Karpas-422 (cell line): ENCODE measurements around the gene AUP1. TPM values are rescaled to one million over a fixed set of nuclear protein-coding genes. Genes with fewer than 3 reads are reported as not detected.
A peak's percentile ranks its signal among the peaks of the same experiment; 100 is the strongest.

Experiments
- DNase-seq: peaks from one replicate; pipeline ENCODE4 v3.0.0-alpha.2; 2015
- H2AFZ ChIP-seq: fragments of 200-600 bp; sonication (generic); 2 replicates; pipeline ENCODE4 v1.6.1; 2014; ENCODE audit warnings: antibody characterized with exemption, low read length, mixed read lengths
- H3K27ac ChIP-seq: fragments of 200-600 bp; sonication (generic); 2 replicates; pipeline ENCODE4 v1.5.1; 2014; ENCODE audit warnings: mild to moderate bottlenecking, low read length, moderate library complexity
- H3K27me3 ChIP-seq: fragments of 200-600 bp; sonication (generic); 2 replicates; pipeline ENCODE4 v1.6.1; 2014; ENCODE audit warnings: low read length, mixed read lengths
- H3K36me3 ChIP-seq: fragments of 200-600 bp; sonication (generic); 2 replicates; pipeline ENCODE4 v1.6.1; 2014; ENCODE audit warnings: low read length, mixed read lengths; ENCODE audit not compliant: insufficient read depth
- H3K4me1 ChIP-seq: fragments of 200-600 bp; sonication (generic); 2 replicates; pipeline ENCODE4 v1.6.1; 2014; ENCODE audit warnings: mild to moderate bottlenecking, low read length, mixed read lengths
- H3K4me2 ChIP-seq: fragments of 200-600 bp; sonication (generic); 2 replicates; pipeline ENCODE4 v1.6.1; 2014; ENCODE audit warnings: low read length, low read depth, mild to moderate bottlenecking; ENCODE audit not compliant: poor library complexity, severe bottlenecking
- H3K4me3 ChIP-seq: fragments of 200-600 bp; sonication (generic); 2 replicates; pipeline ENCODE4 v1.5.1; 2014; ENCODE audit warnings: mild to moderate bottlenecking, antibody characterized with exemption, low read length, mixed read lengths
- H3K79me2 ChIP-seq: fragments of 200-600 bp; sonication (generic); 2 replicates; pipeline ENCODE4 v1.6.1; 2014; ENCODE audit warnings: mild to moderate bottlenecking, low read length, mixed read lengths
- H3K9ac ChIP-seq: fragments of 200-600 bp; sonication (generic); 2 replicates; pipeline ENCODE4 v1.6.0; 2014; ENCODE audit warnings: low read length
- H3K9me2 ChIP-seq: fragments of 200-600 bp; sonication (generic), shearing (Covaris generic); replicated peaks from 2 replicates; pipeline ENCODE4 v1.6.0; 2014; ENCODE audit warnings: mild to moderate bottlenecking, low read length, moderate library complexity; ENCODE audit not compliant: insufficient read depth
- H3K9me3 ChIP-seq: fragments of 300-700, 200-600 bp; sonication (generic); 2 replicates; pipeline ENCODE4 v1.6.1; 2014; ENCODE audit warnings: low read length, mixed read lengths
- H4K20me1 ChIP-seq: fragments of 200-600 bp; sonication (generic); 2 replicates; pipeline ENCODE4 v1.6.1; 2014; ENCODE audit warnings: mild to moderate bottlenecking, antibody characterized with exemption, low read length, low read depth; ENCODE audit not compliant: insufficient read depth
- total RNA-seq: library from RNA; depleted of rRNA; stranded (reverse); fragments of >200 nt; shearing (Covaris generic); gene quantifications from 2 replicates; pipeline ENCODE4 v1.2.3, GENCODE V29; 2014; ENCODE audit warnings: low replicate concordance

The AUP1 gene
- total RNA-seq, 1 experiment from 2014 or later, result 216 TPM

DNA sequence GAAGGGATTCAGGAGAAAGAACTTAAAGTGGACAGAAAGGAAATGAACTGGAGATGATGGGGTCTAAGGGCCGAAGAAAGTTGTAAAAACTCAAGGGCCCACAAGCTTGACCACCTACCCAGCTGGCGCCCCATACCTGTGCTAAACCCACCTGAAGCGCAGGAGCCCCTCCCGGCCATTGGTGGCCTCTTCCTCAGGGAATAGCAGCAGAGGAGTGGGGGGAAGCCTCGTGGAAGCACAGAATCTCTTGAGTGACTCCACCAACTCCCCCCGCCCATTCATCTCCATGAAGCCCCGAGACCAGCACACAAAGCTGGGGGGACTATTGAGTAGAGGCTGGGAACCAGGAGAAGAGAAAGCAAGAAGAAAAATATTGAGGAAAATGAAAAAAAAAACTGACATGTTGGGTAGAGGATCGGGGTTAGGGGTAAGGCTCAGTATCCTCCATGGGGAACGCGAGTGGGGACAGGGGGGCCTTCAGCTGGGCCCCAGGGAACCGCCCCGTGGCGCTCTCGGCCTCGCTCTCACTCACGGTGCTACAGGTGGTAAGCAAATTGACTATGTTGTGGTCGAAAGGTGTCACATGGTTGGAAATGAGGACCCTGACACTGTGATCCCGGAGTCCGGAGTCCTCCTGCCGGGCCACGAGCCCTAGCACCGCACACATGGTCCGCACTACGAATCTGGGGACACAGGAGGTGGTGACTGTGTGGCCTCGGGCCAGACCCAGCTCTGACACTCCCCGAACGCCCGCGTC lies 728 bp downstream of the AUP1 start:
- peak; percentile 82 for DNase-seq
- peaks cover 31% of the 10 kb centered on the region for H3K79me2 ChIP-seq
- peak overlapping the region; percentile 63 for H3K27ac ChIP-seq
- no peaks in the 10 kb centered on the region for H3K27me3 ChIP-seq
- peaks cover 31% of the 10 kb centered on the region for H3K36me3 ChIP-seq
- no peak overlapping the region for H2AFZ ChIP-seq
- H3K9me2 ChIP-seq, result no peaks in the 10 kb centered on the region
- H3K4me2 ChIP-seq, result peak overlapping the region; percentile 92
- H3K9me3 ChIP-seq, result no peaks in the 10 kb centered on the region
- peak overlapping the region; percentile 91 for H3K4me3 ChIP-seq
- H4K20me1 ChIP-seq, result peaks cover 13% of the 10 kb centered on the region; the same call in 1 of the 2 replicates
- H3K4me1 ChIP-seq, result peaks cover 38% of the 10 kb centered on the region
- H3K9ac ChIP-seq, result peak overlapping the region; percentile 84

DNA sequence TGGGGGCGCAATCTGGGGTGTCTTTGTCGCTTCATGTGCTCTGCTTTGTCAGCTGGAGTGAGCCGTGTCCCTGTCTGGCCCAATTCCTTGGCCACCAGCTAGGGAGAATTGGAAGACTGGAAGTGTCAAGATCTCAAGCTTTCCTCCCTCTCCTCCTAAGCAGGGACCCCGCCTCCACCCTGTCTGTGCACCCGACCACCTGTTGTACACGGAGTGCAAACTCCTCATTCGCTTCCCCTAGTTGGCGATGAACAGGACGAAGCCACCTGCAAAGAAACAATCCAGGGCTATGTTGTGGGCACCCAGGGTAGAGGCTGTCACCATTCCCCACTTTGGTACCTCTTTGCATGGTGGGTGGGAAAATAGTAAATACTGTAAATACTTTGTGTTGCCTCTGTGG lies 1.8 kb downstream of the AUP1 start:
- Histone ChIP-seq H2AFZ (no peak overlapping the region), H3K27me3 (no peaks in the 10 kb centered on the region), H3K36me3 (peaks cover 31% of the 10 kb centered on the region), H3K4me3 (peak overlapping the region; percentile 91), H3K9ac (peak overlapping the region; percentile 84; the same call in 1 of the 2 replicates), H3K4me1 (peaks cover 38% of the 10 kb centered on the region), H3K9me2 (no peaks in the 10 kb centered on the region), H4K20me1 (peaks cover 13% of the 10 kb centered on the region; the same call in 1 of the 2 replicates), H3K27ac (no peak overlapping the region), H3K79me2 (peaks cover 31% of the 10 kb centered on the region), H3K9me3 (no peaks in the 10 kb centered on the region), H3K4me2 (peak overlapping the region; percentile 92)
- DNase-seq, result no peak

DNA sequence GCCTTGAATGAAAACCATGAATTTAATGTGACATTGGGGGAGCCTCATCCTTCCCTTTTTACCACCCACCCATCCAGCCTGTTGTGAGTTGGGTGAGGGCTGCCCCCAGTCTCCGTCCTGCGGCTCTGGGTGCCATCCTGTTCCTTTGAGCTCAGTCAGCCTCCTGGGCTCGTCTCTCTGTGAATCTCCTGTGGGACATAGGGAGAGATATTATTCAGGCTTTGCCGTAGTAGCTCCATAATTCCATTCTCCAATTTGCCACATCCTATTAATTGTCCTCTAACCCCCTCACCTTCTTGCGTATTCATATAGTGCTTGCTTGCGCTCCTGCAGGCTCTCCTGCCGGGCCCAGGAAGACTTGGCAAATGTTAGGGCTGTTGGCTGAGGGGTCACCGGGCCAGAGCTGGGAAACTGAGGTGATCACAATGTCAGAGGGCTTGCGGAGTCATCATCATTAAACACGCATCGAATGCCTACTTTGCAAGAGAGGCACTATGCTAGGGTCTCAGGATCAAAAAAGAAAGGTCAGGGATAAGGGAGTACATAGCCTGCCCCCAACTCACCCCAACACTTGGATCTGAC lies 2.8 kb downstream of the AUP1 start:
- H3K27me3 ChIP-seq, result no peaks in the 10 kb centered on the region
- peaks cover 38% of the 10 kb centered on the region for H3K4me1 ChIP-seq
- no peak overlapping the region for H3K9ac ChIP-seq
- peaks cover 31% of the 10 kb centered on the region for H3K36me3 ChIP-seq
- peaks cover 31% of the 10 kb centered on the region for H3K79me2 ChIP-seq
- peak overlapping the region; percentile 7 for H3K4me2 ChIP-seq
- H3K9me3 ChIP-seq, result no peaks in the 10 kb centered on the region
- peaks cover 13% of the 10 kb centered on the region; the same call in 1 of the 2 replicates for H4K20me1 ChIP-seq
- no peaks in the 10 kb centered on the region for H3K9me2 ChIP-seq
- no peak for DNase-seq
- no peak overlapping the region for H3K27ac ChIP-seq
- H2AFZ ChIP-seq, result no peak overlapping the region
- H3K4me3 ChIP-seq, result no peak overlapping the region

DNA sequence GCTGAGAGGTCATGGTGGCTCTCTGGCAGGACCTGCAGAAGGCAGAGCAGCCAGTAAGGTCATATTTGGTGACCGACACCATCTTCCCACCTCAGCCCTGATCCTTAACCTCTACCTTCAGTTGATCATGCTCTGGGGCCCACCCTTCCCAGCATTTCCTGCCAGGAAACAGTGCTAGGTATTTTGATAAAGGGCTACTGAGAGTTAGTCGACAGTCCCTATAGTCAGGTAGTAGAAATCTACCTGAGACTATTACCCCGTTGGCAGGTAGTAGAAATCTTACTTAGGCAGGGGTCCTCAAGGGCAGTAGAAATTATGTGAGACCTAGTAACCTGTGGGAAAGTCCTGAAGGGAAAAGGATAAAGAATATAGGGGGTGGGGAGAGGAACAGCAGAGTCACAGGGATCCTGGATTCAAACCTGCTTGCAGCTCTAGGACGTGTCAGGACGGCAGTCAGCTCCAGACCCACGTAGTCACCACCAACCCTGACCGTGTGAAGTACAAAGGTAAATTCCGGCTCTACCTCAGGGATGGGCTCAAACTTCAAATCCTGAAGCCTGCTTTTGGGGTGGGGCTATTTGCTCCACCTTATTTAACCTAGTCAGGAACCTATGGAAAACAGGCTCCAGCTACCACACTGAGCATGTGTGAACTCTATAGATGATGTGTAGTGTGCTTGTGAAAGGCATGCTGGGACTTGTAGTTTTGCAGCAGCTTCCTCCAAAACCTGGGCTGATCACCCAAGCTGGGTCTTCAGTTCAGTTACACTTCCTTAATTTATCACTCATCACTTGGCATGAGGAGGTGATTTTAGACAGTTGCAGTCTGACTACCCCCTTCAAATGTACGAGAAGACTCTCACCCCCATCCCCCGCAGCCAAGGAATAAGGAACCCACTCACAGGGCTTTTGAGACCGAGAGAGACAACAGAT lies 3.5 kb downstream of the AUP1 start, which contains the start of gene DQX1:
Gene DQX1 (minus strand): TSS at position 515 of the 932 bp plus-strand sequence. CDS start 502 bp downstream, at position 13.
- Histone ChIP-seq H3K79me2 (peaks cover 31% of the 10 kb centered on the region), H3K4me1 (peaks cover 30% of the 10 kb centered on the region), H3K27ac (no peak within 1 kb of the TSS), H3K27me3 (no peaks in the 10 kb centered on the region), H3K4me2 (peak within 1 kb of the TSS; percentile 7), H3K9ac (no peak within 1 kb of the TSS), H3K9me3 (no peaks in the 10 kb centered on the region), H3K4me3 (no peak within 1 kb of the TSS), H2AFZ (no peak within 1 kb of the TSS), H3K9me2 (no peaks in the 10 kb centered on the region), H3K36me3 (peaks cover 31% of the 10 kb centered on the region), H4K20me1 (peaks cover 13% of the 10 kb centered on the region; the same call in 1 of the 2 replicates)
- peak; percentile 92 for DNase-seq

DNA sequence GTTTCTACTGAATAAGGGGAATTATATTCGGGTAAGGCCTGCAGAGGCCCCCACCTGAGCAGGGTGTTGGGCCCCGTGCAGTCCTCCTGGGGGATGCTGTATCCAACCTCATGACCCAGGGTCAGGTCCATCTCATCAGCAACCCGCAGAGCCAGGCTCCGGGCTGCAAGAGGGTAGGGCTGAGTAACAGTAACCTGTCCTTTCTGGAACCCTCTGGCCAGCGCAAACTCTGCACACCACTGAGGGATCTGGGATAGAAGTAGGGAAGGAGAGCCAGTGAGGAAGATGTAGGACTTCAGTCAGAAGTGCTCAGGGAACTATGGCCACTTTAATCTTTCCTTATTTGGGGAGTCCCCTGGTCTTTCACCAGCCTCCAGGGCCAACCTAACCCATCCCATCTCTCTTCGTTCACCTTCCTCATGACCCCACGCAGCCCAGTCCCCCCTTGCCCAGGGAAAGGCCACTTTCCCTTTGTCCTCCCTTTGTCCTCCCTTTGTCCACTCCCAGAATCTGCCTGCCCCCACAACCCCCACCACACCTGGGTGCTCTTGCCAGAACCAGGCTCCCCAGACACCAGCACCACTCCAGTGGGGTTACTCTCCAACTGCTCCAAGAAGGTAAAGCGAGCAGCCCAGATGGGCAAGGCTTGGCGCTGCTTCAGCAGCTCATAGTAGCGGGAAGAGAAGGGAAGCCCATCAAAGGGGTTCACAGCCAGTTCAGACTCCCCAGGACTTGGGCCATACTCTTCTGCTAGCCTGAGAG lies 4.4 kb downstream of the AUP1 start:
- H3K27me3 ChIP-seq, result no peaks in the 10 kb centered on the region
- no peak overlapping the region for H2AFZ ChIP-seq
- H3K9me3 ChIP-seq, result no peaks in the 10 kb centered on the region
- no peak overlapping the region for H3K4me2 ChIP-seq
- no peak for DNase-seq
- peaks cover 13% of the 10 kb centered on the region; the same call in 1 of the 2 replicates for H4K20me1 ChIP-seq
- peaks cover 24% of the 10 kb centered on the region for H3K4me1 ChIP-seq
- no peak overlapping the region for H3K27ac ChIP-seq
- peaks cover 23% of the 10 kb centered on the region for H3K79me2 ChIP-seq
- peaks cover 31% of the 10 kb centered on the region for H3K36me3 ChIP-seq
- H3K9ac ChIP-seq, result no peak overlapping the region
- no peaks in the 10 kb centered on the region for H3K9me2 ChIP-seq
- no peak overlapping the region for H3K4me3 ChIP-seq

DNA sequence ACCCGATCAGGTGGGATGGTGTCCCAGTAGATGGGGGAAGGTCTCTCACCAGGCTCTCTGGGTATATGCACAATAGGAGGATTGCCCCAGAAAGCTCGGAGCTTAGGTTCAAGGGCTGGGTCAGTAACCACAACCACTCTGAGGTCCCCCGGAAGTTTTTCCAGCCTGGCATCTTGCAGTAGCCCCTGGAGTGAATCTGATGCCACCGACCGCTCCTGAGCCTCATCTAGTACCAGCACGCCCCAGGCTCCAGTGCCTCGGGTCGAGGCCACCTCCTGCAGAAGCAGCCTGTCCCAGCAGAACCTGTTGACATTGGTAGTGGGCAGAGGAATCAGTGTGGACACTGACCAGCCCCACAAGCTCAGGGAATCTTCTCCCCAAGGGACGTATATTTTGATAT lies 5.5 kb downstream of the AUP1 start:
- H3K4me1 ChIP-seq, result peaks cover 24% of the 10 kb centered on the region
- no peak overlapping the region for H3K4me3 ChIP-seq
- H3K9me3 ChIP-seq, result no peaks in the 10 kb centered on the region
- peaks cover 31% of the 10 kb centered on the region for H3K36me3 ChIP-seq
- H4K20me1 ChIP-seq, result peaks cover 13% of the 10 kb centered on the region; the same call in 1 of the 2 replicates
- no peak for DNase-seq
- H3K9me2 ChIP-seq, result no peaks in the 10 kb centered on the region
- no peak overlapping the region for H2AFZ ChIP-seq
- no peaks in the 10 kb centered on the region for H3K27me3 ChIP-seq
- H3K4me2 ChIP-seq, result no peak overlapping the region
- H3K79me2 ChIP-seq, result peaks cover 15% of the 10 kb centered on the region
- H3K9ac ChIP-seq, result no peak overlapping the region
- no peak overlapping the region for H3K27ac ChIP-seq

DNA sequence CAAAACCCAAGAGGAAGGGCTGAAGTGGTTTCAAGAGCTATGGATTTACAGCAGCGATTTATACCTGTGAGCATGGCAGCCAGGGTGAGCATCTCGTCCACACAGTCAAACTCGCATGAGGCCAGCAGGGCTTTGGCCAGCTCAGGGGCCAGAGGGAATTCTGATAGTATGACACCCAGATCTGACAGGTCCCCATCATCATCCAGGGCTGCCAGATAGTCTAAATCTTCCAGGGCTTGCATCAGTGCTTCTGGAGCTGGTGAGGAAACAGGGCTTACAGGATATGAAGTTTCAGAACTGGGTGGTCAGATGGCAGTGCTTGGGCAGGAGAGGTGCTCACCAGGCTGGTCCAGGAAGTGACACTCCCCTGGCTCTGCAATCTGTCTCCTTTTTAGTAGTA lies 7.0 kb downstream of the AUP1 start:
- no peak overlapping the region for H3K4me3 ChIP-seq
- no peaks in the 10 kb centered on the region for H3K27me3 ChIP-seq
- peaks cover 23% of the 10 kb centered on the region for H3K36me3 ChIP-seq
- H3K9ac ChIP-seq, result no peak overlapping the region
- peaks cover under 1% of the 10 kb centered on the region; the same call in 1 of the 2 replicates for H3K79me2 ChIP-seq
- no peak for DNase-seq
- H3K9me3 ChIP-seq, result no peaks in the 10 kb centered on the region
- peaks cover under 1% of the 10 kb centered on the region; the same call in 1 of the 2 replicates for H4K20me1 ChIP-seq
- H2AFZ ChIP-seq, result no peak overlapping the region
- no peak overlapping the region for H3K4me2 ChIP-seq
- no peaks in the 10 kb centered on the region for H3K9me2 ChIP-seq
- H3K27ac ChIP-seq, result no peak overlapping the region
- H3K4me1 ChIP-seq, result peaks cover 12% of the 10 kb centered on the region
